ENCODE measurements around the gene ARID3A. TPM values are rescaled to one million over a fixed set of nuclear protein-coding genes. Genes with fewer than 3 reads are reported as not detected.

ARID3A gene
- total and polyA plus RNA-seq, 2 of the 13 experiments (the other 11 are each of a cell fraction or from before 2014, with no cell fraction given): 71.3 to 77.9 TPM

GRCh38 chr19:926589-927350 is 935 bp downstream of the ARID3A start (continued):
- TF ChIP-seq ZNF609 (CRISPR knock-in tag; IDR thresholded peaks at IDR 0.05; ENCODE audit: borderline replicate concordance) (peak; percentile 59; the same call in 1 of the 2 replicates), ZNF432 (CRISPR knock-in tag; IDR thresholded peaks at IDR 0.05; ENCODE audit: borderline replicate concordance) (no peak), ZFP36 (IDR thresholded peaks at IDR 0.05; ENCODE audit: borderline replicate concordance, low read depth, low read length, partially characterized antibody) (no peak), ZNF44 (CRISPR knock-in tag; IDR thresholded peaks at IDR 0.05) (no peak), JUND (CRISPR knock-in tag; IDR thresholded peaks at IDR 0.05) (no peak), ZNF749 (CRISPR knock-in tag; IDR thresholded peaks at IDR 0.05; ENCODE audit: borderline replicate concordance) (no peak), CBX5 (CRISPR knock-in tag; IDR thresholded peaks at IDR 0.05; ENCODE audit: borderline replicate concordance) (no peak), SP140L (CRISPR knock-in tag; IDR thresholded peaks at IDR 0.05; ENCODE audit: borderline replicate concordance) (no peak), ZNF891 (CRISPR knock-in tag; IDR thresholded peaks at IDR 0.05) (no peak), UBTF (CRISPR knock-in tag; IDR thresholded peaks at IDR 0.05) (peak; percentile 62), EEA1 (CRISPR knock-in tag; IDR thresholded peaks at IDR 0.05; ENCODE audit: borderline replicate concordance) (no peak), ZNF414 (CRISPR knock-in tag; IDR thresholded peaks at IDR 0.05) (no peak), SCMH1 (CRISPR knock-in tag; IDR thresholded peaks at IDR 0.05; ENCODE audit: borderline replicate concordance) (no peak), ZBTB8A (CRISPR knock-in tag; IDR thresholded peaks at IDR 0.05; ENCODE audit: borderline replicate concordance, low read depth) (no peak)
- TF ChIP-seq, protein P1, sequence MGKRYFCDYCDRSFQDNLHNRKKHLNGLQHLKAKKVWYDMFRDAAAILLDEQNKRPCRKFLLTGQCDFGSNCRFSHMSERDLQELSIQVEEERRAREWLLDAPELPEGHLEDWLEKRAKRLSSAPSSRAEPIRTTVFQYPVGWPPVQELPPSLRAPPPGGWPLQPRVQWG (CRISPR knock-in tag; IDR thresholded peaks at IDR 0.05; ENCODE audit: borderline replicate concordance, low read depth): no peak

Data from HepG2 (cell line).